ENCODE results near the gene AMIGO1.
A peak's percentile ranks its signal among the peaks of the same experiment; 100 is the strongest.

Gene AMIGO1

GRCh38 chr1:109499661-109500536 lies 9.6 kb downstream of the AMIGO1 start:
- peaks cover 16% of the 10 kb centered on the region for H3K36me3 ChIP-seq (ENCODE audit: control insufficient read depth, insufficient read depth, low read length)
- no peak overlapping the region for H3K9ac ChIP-seq (ENCODE audit: low read length)
- no peaks in the 10 kb centered on the region for H3K9me3 ChIP-seq (ENCODE audit: control insufficient read depth, insufficient read depth, low read depth, low read length)
- no peak overlapping the region for H3K27ac ChIP-seq (ENCODE audit: low read depth, low read length)
- H3K4me1 ChIP-seq (ENCODE audit: control insufficient read depth, insufficient read depth, low read length), result peaks cover 17% of the 10 kb centered on the region
- H3K27me3 ChIP-seq (ENCODE audit: control insufficient read depth, insufficient read depth, low read length), result no peaks in the 10 kb centered on the region
- H3K4me3 ChIP-seq (ENCODE audit: low read depth, low read length), result no peak overlapping the region

- no peak overlapping the region for H3K9ac ChIP-seq (ENCODE audit: low read length)
- peaks cover 17% of the 10 kb centered on the region for H3K4me1 ChIP-seq (ENCODE audit: control insufficient read depth, insufficient read depth, low read length)
These were observed 10.4 kb downstream of the AMIGO1 start for GRCh38 chr1:109499081-109499480.

GRCh38 chr1:109498161-109498801 lies 11.2 kb downstream of the AMIGO1 start:
- no peak overlapping the region for H3K4me3 ChIP-seq (ENCODE audit: low read depth, low read length)
- H3K9me3 ChIP-seq (ENCODE audit: control insufficient read depth, insufficient read depth, low read depth, low read length), result no peaks in the 10 kb centered on the region
- H3K36me3 ChIP-seq (ENCODE audit: control insufficient read depth, insufficient read depth, low read length), result peaks cover 16% of the 10 kb centered on the region
- no peak overlapping the region for H3K9ac ChIP-seq (ENCODE audit: low read length)
- peaks cover 22% of the 10 kb centered on the region for H3K4me1 ChIP-seq (ENCODE audit: control insufficient read depth, insufficient read depth, low read length)
- no peak overlapping the region for H3K27ac ChIP-seq (ENCODE audit: low read depth, low read length)
- no peaks in the 10 kb centered on the region for H3K27me3 ChIP-seq (ENCODE audit: control insufficient read depth, insufficient read depth, low read length)

More at GRCh38 chr1:109499081-109499480, 10.4 kb downstream of the AMIGO1 start:
- Histone ChIP-seq H3K9me3 (ENCODE audit: control insufficient read depth, insufficient read depth, low read depth, low read length) (no peaks in the 10 kb centered on the region), H3K27me3 (ENCODE audit: control insufficient read depth, insufficient read depth, low read length) (no peaks in the 10 kb centered on the region), H3K4me3 (ENCODE audit: low read depth, low read length) (no peak overlapping the region), H3K27ac (ENCODE audit: low read depth, low read length) (no peak overlapping the region), H3K36me3 (ENCODE audit: control insufficient read depth, insufficient read depth, low read length) (peaks cover 16% of the 10 kb centered on the region)

- Histone ChIP-seq H3K4me1 (ENCODE audit: control insufficient read depth, insufficient read depth, low read length) (peaks cover 22% of the 10 kb centered on the region), H3K36me3 (ENCODE audit: control insufficient read depth, insufficient read depth, low read length) (peaks cover 16% of the 10 kb centered on the region), H3K4me3 (ENCODE audit: low read depth, low read length) (no peak overlapping the region), H3K27me3 (ENCODE audit: control insufficient read depth, insufficient read depth, low read length) (no peaks in the 10 kb centered on the region), H3K9me3 (ENCODE audit: control insufficient read depth, insufficient read depth, low read depth, low read length) (no peaks in the 10 kb centered on the region), H3K27ac (ENCODE audit: low read depth, low read length) (no peak overlapping the region), H3K9ac (ENCODE audit: low read length) (no peak overlapping the region)
These were observed 11.9 kb downstream of the AMIGO1 start for GRCh38 chr1:109497449-109498160.

GRCh38 chr1:109495738-109496137 lies 13.8 kb downstream of the AMIGO1 start:
- Histone ChIP-seq H3K36me3 (ENCODE audit: control insufficient read depth, insufficient read depth, low read length) (peaks cover 24% of the 10 kb centered on the region), H3K9me3 (ENCODE audit: control insufficient read depth, insufficient read depth, low read depth, low read length) (no peaks in the 10 kb centered on the region), H3K27ac (ENCODE audit: low read depth, low read length) (no peak overlapping the region), H3K9ac (ENCODE audit: low read length) (peak overlapping the region; percentile 10), H3K27me3 (ENCODE audit: control insufficient read depth, insufficient read depth, low read length) (no peaks in the 10 kb centered on the region), H3K4me3 (ENCODE audit: low read depth, low read length) (no peak overlapping the region), H3K4me1 (ENCODE audit: control insufficient read depth, insufficient read depth, low read length) (peaks cover 22% of the 10 kb centered on the region)

GRCh38 chr1:109493805-109494539 lies 15.6 kb downstream of the AMIGO1 start, which contains the start of gene CYB561D1:
TSS of gene CYB561D1 (plus strand) at chr1:109494094. CDS start at chr1:109494140, 46 bp downstream.
- no peaks in the 10 kb centered on the region for H3K27me3 ChIP-seq (ENCODE audit: control insufficient read depth, insufficient read depth, low read length)
- H3K27ac ChIP-seq (ENCODE audit: low read depth, low read length), result no peak within 1 kb of the TSS
- H3K36me3 ChIP-seq (ENCODE audit: control insufficient read depth, insufficient read depth, low read length), result peaks cover 27% of the 10 kb centered on the region
- H3K4me3 ChIP-seq (ENCODE audit: low read depth, low read length), result peak within 1 kb of the TSS; percentile 100
- H3K9me3 ChIP-seq (ENCODE audit: control insufficient read depth, insufficient read depth, low read depth, low read length), result no peaks in the 10 kb centered on the region
- peak within 1 kb of the TSS; percentile 68 for H3K9ac ChIP-seq (ENCODE audit: low read length)
- H3K4me1 ChIP-seq (ENCODE audit: control insufficient read depth, insufficient read depth, low read length), result peaks cover 17% of the 10 kb centered on the region

GRCh38 chr1:109493227-109493626 lies 16.3 kb downstream of the AMIGO1 start:
- H3K4me3 ChIP-seq (ENCODE audit: low read depth, low read length), result peak overlapping the region; percentile 100; the same call in 1 of the 2 replicates
- no peaks in the 10 kb centered on the region for H3K9me3 ChIP-seq (ENCODE audit: control insufficient read depth, insufficient read depth, low read depth, low read length)
- H3K36me3 ChIP-seq (ENCODE audit: control insufficient read depth, insufficient read depth, low read length), result peaks cover 27% of the 10 kb centered on the region
- no peak overlapping the region for H3K27ac ChIP-seq (ENCODE audit: low read depth, low read length)
- peaks cover 14% of the 10 kb centered on the region for H3K4me1 ChIP-seq (ENCODE audit: control insufficient read depth, insufficient read depth, low read length)
- H3K27me3 ChIP-seq (ENCODE audit: control insufficient read depth, insufficient read depth, low read length), result no peaks in the 10 kb centered on the region
- peak overlapping the region; percentile 52 for H3K9ac ChIP-seq (ENCODE audit: low read length)

- H3K4me1 ChIP-seq (ENCODE audit: control insufficient read depth, insufficient read depth, low read length), result peaks cover 10% of the 10 kb centered on the region
- H3K9me3 ChIP-seq (ENCODE audit: control insufficient read depth, insufficient read depth, low read depth, low read length), result no peaks in the 10 kb centered on the region
- H3K4me3 ChIP-seq (ENCODE audit: low read depth, low read length), result no peak overlapping the region
- H3K27ac ChIP-seq (ENCODE audit: low read depth, low read length), result no peak overlapping the region
- peaks cover 27% of the 10 kb centered on the region for H3K36me3 ChIP-seq (ENCODE audit: control insufficient read depth, insufficient read depth, low read length)
- no peaks in the 10 kb centered on the region for H3K27me3 ChIP-seq (ENCODE audit: control insufficient read depth, insufficient read depth, low read length)
- H3K9ac ChIP-seq (ENCODE audit: low read length), result no peak overlapping the region
These were observed 16.7 kb downstream of the AMIGO1 start for GRCh38 chr1:109492779-109493178.

GRCh38 chr1:109491372-109491771 lies 18.2 kb downstream of the AMIGO1 start:
- H3K36me3 ChIP-seq (ENCODE audit: control insufficient read depth, insufficient read depth, low read length), result peaks cover 23% of the 10 kb centered on the region
- H3K27ac ChIP-seq (ENCODE audit: low read depth, low read length), result no peak overlapping the region
- H3K9ac ChIP-seq (ENCODE audit: low read length), result no peak overlapping the region
- no peaks in the 10 kb centered on the region for H3K27me3 ChIP-seq (ENCODE audit: control insufficient read depth, insufficient read depth, low read length)
- H3K4me1 ChIP-seq (ENCODE audit: control insufficient read depth, insufficient read depth, low read length), result peaks cover 5% of the 10 kb centered on the region; the same call in 1 of the 2 replicates
- no peak overlapping the region for H3K4me3 ChIP-seq (ENCODE audit: low read depth, low read length)
- no peaks in the 10 kb centered on the region for H3K9me3 ChIP-seq (ENCODE audit: control insufficient read depth, insufficient read depth, low read depth, low read length)

GRCh38 chr1:109490934-109491302 lies 18.6 kb downstream of the AMIGO1 start:
- H3K27me3 ChIP-seq (ENCODE audit: control insufficient read depth, insufficient read depth, low read length), result no peaks in the 10 kb centered on the region
- no peaks in the 10 kb centered on the region for H3K9me3 ChIP-seq (ENCODE audit: control insufficient read depth, insufficient read depth, low read depth, low read length)
- H3K36me3 ChIP-seq (ENCODE audit: control insufficient read depth, insufficient read depth, low read length), result peaks cover 19% of the 10 kb centered on the region
- no peak overlapping the region for H3K9ac ChIP-seq (ENCODE audit: low read length)
- peaks cover 5% of the 10 kb centered on the region; the same call in 1 of the 2 replicates for H3K4me1 ChIP-seq (ENCODE audit: control insufficient read depth, insufficient read depth, low read length)
- no peak overlapping the region for H3K4me3 ChIP-seq (ENCODE audit: low read depth, low read length)
- H3K27ac ChIP-seq (ENCODE audit: low read depth, low read length), result no peak overlapping the region
